ENCODE measurements around the gene FAF2.
A peak's percentile ranks its signal among the peaks of the same experiment; 100 is the strongest.

FAF2 gene

DNA sequence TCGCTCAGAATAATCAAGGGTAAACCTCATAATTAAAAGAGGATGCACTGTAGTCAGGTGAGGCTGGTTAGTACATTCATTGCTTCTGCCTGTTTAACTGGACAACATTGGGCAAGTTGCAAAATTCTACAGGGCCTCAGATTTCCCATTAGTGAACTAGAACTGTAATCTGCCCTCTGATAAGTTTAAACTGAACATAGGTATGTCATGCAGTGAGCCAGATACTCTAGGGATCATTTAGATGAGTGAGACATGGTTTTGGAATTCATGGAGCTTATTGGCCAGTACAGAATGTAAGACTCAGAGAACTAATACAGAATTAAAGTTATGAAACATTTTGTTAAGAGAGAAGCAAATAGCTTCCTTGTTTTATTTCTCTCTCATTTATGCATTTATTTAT, 53.1 kb downstream of the FAF2 start:
- peak; percentile 13 for DNase-seq (ENCODE audit: low read depth, low spot score)

DNA sequence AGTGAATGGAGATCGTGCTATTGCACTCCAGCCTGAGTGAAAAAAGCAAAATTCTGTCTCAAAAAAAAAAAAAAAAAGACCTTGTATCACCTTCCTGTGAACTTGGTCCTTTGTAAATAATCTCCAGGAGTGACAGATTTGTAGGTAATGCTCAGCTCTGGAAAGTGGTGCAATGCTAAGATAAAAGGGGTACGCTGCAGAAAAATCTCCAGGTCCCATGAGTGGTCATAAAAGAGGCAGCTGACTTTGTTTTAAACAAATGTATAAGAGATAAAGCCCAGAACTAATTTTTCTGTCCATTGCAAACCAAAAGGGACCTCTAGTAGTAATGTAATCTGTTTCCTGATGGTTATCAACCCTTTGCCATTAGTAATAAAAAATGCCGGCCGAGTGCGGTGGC, 55.3 kb downstream of the FAF2 start:
- no peak for DNase-seq (ENCODE audit: low read depth, low spot score)

DNA sequence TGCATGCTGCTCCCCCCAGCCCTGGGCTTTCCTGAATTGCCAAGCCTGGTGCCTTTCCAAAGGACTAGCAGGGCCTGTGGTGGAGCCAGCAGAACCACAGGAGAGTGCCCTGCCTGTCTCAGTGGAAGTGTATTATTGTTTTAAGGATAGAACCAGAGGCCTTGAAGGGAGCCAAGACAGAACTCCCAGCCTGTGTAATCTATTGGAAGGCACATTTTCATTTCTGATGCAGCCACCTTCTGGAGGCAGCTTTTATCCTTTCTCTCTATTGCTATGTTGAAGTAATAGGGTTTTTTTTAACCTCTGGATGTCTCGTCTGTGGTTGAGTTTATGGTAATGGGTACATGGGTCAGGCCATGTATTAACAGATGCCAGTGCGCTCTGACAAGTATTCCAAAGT, 59.7 kb downstream of the FAF2 start:
- DNase-seq (ENCODE audit: low read depth, low spot score), result no peak

DNA sequence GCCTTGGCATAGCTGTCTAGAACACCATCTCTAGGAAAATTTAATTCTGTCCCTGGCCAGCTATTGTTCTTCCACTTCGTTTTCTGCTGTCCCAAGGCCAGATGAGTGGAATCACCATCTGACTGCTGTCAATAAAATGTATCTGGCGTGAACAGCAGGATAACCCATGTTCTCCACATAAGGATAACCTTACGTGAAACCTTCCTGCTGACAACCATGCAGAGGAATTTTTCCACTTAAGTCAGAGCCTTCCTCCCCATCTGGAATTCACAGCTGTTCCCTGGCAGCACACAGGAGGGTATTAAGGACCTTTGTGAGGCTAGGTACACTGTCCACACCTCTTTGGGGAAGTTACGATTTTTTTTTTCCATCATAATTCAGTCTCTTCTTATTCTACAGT, 60.4 kb downstream of the FAF2 start:
- DNase-seq (ENCODE audit: low read depth, low spot score), result no peak

DNA sequence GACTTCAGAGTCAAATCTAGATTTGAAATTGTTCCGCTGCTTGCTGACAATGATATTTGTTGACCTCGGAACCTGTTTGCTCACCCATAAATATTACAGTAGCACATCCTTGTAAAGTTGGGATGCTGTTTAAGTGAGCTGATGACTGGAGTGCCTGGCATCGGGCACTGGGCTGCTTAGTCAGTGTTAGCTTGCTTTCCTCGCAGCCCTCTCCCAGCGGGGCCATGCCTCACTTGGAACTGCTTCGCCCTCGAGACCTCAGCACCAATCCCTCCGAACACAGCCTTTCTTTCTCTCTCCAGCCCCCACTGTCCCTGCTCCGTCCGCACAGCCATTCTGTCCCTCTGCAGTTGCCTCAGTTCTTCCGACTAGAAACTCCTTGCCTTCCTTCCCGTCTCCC, 65.6 kb downstream of the FAF2 start:
- no peak for DNase-seq (ENCODE audit: low read depth, low spot score)

DNA sequence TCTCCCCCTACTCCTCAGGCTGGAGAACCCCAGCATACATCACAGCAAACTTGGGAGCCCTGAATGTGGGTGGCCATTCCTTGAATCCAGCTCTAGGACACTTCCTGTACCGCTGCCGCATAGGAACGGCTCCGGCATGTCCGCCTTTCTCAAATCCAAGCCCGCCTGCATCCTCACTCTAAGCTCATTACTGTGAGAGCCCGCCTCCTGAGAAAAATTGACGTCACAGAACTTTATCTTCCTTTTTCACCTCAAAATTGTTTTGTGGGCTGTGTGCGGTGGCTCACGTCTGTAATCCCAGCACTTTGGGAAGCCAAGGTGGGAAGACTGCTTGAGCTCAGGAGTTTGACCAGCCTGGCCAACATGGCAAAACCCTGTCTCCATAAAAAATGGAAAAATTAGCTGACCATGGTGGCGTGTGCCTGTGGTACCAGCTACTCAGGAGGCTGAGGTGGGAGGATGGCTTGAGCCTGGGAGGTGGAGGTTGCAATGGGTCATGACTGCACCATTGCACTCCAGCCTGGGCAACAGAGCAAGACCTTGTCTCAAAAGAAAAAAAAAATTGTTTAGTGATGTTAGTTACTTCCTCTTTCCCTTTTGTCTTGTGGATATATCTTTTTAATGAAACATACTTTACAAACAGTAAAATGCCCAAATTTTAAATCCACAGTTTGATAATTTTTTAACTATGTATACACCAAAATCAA, 66.2 kb downstream of the FAF2 start:
- no peak for DNase-seq (ENCODE audit: low read depth, low spot score)

DNA sequence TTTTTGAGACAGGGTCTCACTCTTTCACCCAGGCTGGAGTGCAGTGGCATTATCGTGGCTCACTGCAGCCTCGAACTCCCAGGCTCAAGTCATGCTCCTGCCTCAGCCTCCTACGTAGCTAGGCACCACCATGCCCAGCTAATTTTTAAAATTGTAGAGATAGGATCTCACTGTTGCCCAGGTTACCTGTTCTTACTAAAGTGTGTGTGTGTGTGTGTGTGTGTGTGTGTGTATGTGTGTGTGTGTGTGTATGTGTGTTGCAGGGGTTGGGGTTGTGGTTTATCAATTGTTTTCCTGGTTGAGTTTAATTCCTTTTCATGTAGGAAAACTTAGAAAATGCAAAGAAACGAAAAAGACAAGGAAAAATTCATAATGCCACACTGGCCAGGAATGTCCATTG, 67.2 kb downstream of the FAF2 start:
- no peak for DNase-seq (ENCODE audit: low read depth, low spot score)

DNA sequence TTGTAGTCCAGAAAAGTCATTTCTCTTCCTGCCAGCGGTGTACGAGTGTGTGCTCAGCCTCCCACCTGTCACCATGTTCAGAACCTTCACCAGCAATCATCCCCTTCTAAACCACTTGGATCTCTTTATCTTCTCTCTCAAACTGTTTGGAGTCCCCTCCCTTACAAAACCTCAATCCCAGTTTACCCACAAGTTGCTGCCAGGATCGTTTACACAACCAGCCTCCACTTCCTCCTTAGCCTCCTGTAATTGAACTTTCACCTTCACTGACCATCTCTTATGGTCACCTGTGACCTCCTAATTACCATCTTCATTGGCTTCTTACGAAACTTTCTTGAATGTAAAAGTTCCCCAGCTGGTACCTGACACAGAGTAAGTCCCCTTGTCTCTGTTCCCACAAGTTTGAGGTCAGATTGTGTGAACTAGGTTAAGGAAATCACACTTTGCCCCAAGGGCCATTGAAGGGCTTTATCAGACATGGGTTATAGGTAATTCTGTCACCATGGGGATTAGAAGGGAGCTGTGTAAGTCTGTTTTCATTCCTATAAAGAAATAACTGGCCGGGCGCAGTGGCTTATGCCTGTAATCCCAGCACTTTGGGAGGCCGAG, 69.0 kb downstream of the FAF2 start:
- no peak for DNase-seq (ENCODE audit: low read depth, low spot score)

DNA sequence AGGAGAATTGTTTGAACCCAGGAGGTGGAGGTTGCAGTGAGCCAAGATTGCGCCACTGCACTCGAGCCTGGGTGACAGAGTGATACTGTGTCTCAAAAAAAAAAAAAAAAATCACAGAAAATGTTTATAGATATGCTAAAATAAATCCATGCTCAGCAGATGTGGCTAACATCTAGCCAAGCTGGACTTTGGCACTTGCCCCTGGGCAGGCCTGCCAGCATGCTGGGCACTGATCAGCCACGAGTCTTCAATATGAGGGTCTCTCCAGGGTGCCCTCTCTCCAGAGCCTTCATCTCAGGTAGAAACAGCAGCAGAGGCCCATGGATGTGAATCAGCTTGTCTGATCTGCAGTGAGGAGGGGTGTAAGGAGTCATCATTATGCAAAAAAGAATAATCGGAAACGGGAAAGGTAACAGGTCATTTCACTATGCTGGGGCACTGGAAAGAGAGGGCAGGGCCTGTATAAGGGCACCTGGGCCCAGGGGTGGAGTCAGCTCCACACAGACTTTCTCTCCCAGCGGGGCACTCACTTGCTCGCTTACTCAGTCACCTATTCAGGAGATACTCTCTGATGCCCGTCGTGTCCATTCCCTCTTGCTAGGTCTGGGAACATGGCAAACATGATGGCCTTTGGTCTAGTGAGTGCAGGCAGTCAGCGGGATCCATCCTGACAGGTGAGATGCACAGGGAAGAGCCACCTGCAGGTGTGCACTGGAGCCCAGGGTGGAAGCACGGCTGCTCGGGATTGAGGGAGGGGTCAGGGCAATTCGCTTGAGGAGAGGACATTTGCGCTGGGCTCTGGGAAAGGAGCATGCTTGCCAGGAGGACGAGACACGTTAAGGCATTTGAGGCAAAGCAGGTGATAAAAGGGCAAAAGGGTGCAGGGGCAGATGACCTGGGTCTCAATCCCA, 71.9 kb downstream of the FAF2 start:
- DNase-seq (ENCODE audit: low read depth, low spot score), result no peak

DNA sequence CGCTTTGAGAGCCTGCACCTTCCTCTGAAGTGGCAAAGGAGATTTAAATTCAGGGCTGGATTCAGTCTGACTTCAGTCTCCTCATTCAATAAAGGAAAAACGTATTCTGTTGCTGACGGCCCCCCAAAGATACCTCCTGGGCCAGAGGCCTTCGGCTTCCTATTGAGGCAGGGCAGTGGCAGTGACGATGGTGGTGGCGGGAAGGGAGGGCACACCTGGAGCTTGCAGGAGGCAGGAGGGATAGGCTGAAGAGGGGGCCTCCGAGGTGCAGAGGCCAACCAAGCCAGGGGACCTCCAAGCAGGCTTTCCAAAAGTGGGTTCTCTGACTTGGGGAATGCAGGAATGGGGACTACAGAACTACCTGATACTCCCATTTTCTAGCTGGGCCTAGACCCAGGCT, 73.1 kb downstream of the FAF2 start:
- DNase-seq (ENCODE audit: low read depth, low spot score), result no peak

DNA sequence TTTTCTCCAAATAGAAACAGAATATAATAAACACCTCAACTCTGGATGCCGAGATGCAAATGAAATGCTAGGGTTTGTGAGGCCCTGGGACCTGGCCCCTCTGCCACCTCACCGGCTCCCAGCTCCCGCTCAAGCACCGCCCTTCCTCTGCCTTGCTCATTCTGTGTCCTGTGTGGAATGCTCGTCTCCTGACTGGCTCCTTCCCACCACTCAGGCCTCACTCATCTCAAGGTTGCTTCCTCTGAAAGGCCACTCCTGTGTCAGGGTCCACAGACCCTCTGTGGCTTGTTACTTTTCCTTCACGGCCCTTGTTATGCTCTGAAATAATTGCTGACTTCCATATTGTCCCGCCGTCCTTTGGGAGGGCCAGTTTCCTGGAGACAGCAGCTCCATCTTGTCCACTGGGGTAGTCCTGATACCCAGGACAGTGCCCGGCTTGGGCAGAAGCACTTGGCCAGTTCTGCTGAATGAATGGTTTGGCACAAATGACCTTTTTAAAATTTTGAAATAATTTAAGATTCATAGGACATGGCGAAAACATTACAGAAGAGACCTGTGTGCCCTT, 73.6 kb downstream of the FAF2 start:
- DNase-seq (ENCODE audit: low read depth, low spot score), result no peak

DNA sequence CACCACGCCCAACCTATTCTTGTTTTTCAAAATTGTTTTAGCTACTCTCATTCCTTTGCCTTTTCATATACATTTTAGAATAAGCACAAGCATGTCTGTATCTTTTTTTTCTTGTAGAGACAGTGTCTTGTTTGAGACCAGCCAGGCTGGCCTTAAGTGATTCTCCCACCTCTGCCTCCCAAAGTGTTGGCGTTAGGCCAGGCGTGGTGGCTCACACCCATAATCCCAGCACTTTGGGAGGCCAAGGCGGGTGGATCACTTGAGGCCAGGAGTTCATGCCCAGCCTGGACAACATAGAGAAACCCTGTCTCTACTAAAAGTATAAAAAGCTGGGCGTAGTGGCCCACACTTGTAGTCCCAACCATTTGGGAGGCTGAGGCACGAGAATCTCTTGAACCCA, 76.0 kb downstream of the FAF2 start:
- no peak for DNase-seq (ENCODE audit: low read depth, low spot score)

DNA sequence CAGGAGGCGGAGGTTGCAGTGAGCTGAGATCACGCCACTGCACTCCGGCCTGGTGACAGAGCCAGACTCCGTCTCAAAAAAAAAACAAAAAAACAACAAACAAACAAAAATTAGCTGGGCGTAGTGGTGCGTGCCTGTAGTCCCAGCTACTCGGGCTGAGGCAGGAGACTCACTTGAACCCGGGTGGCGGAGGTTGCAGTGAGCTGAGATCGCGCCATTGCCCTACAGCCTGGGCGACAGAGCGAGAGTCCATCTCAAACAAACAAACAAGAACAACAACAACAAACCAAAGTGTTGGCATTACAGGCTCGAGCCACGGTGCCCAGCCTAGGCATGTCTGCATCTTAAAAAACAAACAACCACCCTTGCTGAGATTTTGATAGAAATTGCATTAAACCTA, 76.8 kb downstream of the FAF2 start:
- DNase-seq (ENCODE audit: low read depth, low spot score), result no peak

DNA sequence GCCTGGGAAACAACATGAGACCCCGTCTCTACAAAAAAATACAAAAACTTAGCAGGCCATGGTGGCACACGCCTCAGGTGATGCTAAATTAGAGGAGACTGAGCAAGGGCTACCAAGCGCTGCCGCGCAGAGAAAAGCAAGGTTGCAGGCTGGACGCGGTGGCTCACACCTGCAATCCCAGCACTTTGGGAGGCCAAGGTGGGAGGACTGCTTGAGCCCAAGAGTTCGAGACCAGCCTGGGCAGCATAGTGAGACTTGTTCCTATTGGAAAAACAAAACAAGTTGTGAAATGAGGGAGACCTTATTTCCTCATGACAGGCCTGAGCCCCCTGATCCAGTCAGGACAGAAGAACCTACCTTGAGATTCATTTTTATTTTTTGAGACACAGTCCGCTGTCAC, 77.5 kb downstream of the FAF2 start:
- no peak for DNase-seq (ENCODE audit: low read depth, low spot score)

DNA sequence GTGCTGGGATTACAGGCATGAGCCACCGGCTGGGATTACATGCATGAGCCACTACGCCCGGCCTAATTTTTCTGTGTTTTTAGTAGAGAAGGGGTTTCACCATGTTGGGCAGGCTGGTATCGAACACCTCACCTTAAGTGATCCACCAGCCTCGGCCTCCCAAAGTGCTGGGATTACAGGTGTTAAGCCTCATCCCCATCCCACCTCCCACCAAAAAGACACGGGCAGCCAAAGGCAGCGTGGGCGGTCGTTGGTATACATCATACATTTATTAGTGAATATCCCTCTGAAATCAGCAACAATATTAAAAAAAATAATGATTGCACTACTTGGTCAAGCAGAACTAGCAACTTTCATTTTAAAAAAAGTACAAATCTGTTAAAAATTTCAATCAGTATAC, 78.3 kb downstream of the FAF2 start:
- no peak for DNase-seq (ENCODE audit: low read depth, low spot score)

DNA sequence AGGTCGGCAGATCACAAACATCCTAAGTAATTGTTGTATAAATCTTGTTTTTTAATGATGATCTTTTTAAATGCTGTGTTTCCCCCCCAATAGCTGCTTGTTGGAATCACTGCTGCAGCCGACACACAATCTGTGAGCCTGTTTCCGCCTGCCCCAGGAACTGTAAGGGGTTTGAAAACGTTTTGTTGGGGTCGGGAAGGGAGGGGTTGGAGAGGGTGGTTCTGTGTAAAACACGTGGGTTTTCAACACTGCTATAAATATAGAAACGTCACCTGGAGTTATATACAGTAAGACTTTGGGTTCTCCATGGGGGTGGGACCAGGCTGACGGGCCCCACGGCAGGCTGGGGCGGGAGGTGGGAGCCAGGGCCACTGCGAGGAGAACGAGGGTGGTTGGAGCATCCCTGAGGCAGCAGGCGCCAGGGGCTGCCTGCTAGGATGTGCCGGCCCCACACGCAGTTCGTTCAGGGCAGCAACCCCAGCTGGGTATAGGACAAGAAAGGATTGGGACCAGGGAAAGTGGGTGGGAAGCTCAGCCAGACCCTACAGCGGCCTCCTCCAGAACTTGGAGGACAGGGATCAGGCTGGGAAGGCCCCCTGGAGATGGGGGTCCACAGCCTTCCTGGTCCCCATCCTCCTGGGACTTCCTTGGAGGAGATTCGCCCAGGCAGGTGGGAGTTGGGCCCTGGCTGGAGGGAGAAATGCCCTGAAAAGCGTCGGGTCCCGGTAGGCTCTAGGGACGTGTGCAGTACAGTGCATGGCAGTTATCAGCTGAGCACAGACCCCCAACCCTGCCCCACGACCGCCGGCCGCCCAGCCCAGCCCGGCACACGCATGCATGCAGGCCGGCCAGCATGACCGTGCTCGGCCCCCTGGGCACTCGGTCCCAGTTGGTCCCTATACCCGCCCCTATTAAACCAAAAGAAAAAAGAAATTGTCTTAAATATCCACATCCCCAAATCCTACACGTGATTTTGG, 79.3 kb downstream of the FAF2 start:
- DNase-seq (ENCODE audit: low read depth, low spot score), result no peak

DNA sequence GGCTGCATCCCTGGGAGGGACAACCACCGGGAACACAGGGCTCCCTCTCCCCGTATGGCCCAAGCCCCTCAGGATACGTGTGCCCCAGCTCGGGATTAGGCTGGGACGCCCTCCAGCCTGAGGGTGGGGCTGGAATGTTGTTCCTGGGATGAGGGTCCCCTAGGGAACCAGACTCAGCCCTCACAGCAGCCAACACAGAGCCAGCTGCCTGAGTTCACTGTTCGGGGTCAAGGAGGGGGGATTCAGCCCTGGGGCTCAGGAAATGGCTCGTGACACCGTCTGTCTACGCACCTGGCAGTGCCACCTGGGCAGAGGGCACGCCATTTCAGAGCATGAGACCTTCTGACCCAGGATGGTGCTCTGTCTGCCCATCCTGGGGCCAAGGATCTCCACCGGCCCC, 80.1 kb downstream of the FAF2 start:
- DNase-seq (ENCODE audit: low read depth, low spot score), result no peak

DNA sequence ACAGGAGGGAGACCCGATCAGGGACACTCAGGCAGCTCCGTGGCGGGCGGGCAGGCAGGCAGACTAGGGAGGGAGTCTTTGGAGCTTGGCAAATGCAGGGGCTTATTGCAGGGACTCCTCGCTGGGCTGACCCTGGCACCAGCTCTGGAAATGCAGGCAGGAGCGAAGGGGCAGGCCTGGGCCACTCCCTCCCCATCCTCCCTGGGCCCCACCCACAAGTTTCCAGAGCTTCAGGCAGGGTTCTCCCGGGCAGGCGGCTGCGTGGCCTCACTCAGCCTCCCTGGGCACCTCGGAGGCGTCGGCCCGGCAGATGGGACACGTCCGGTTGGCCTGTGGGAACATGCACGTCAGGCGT, 80.6 kb downstream of the FAF2 start:
- DNase-seq (ENCODE audit: low read depth, low spot score), result no peak

DNA sequence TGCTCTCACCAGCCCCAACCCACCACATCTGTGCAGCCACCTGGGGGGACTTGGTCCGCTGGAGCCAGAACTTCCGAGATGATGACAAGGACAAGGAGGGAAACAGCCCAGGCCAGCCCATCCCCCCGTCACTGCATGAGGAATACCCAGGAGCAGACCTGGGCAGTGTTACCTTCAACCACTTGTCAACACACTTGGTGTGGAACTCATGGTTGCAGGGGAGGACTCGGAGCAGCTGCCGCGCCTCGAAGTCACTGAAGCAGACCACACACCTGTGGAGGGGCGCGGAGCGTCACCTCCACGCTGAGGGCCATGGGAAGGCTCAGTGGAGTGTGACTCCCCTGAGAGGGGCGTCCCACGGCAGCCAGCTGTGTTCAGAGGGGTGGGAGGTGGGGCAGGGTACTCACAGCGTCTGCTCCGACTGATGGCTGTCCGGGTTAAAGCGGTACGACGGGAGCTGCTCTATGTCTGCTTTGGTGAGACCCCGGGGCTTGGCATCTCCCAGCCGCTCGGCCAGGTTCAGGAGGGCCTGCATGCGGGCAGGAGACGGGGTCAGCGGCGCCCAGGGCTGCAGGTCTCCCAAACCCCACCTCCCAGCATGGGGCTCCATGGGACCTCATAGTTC, 81.0 kb downstream of the FAF2 start:
- no peak for DNase-seq (ENCODE audit: low read depth, low spot score)

DNA sequence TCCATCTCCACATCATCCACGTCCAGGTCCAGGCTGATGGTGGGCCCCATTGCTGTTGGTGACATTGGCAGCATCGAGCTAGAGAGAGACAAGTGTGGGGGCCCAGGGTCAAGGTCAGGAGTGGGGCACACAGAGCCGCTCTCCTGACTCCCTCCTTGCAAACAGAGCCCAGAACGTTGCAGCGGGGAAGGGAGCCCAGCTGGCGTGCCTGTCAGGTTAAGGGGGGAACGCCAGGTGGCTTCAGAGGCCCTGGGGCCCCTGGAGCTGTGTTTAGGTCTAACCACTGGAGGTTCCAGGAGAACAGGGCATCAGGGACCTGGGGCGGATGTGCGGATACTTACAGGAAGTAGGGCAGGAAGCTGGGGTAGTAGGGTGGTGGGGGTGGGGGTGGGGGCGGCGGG, 81.6 kb downstream of the FAF2 start:
- DNase-seq (ENCODE audit: low read depth, low spot score), result no peak
